NCI-H2196 treated with DMSO at 0.1 percent for 48 hours (cell line): Measurements from ENCODE around the gene ASTN1.

ENCODE experiments used
- DNase-seq: peaks from one replicate; lab custom pipeline; 2025; ENCODE audit not compliant: unreplicated experiment; lab: John Stamatoyannopoulos, UW

Gene ASTN1

DNA sequence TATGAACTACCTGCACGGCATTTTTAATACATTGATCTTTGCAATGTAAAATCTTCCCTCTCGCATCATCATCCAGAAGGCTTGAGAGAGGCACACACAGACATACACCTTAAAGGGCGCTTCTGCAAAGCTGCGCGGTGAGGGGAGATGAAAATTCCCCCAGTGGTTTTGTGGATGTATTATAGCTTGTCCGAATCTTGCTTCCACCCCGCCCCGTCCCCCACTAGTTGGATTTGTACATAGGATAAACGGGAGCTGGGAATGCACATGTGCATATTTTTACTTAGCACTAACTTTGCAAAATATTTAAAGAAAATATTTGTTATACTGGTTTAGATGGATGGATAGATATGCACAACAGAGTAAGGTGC lies 542 bp upstream of the ASTN1 start:
- DNase-seq: no peak

DNA sequence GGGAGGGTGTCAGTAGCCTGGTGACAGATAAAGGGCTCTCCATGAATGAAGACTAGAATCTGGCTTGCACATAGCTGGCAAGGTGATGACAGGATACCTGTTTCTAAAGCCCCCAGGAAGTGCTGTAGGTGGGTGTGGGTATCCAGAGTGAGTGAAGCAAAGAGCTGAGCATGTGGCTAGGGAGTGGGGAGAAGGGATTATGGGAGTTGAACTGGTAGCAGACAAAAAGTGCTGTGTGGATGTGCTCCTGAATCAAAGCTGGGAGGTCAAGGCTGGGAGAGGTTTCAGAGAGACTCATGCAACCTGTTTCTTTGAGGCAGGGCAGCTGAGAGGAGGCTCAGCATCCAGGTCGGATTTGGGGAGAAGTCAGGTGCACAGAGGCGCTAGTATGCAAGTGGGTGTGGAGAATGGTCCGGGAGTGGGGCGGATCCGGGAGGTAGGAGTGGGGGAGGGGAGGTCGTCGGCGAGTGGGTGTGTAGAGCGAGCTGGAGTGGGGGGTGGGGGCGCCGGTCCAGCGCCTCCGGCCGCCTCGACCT lies 600 bp downstream of the ASTN1 start:
- no peak for DNase-seq

DNA sequence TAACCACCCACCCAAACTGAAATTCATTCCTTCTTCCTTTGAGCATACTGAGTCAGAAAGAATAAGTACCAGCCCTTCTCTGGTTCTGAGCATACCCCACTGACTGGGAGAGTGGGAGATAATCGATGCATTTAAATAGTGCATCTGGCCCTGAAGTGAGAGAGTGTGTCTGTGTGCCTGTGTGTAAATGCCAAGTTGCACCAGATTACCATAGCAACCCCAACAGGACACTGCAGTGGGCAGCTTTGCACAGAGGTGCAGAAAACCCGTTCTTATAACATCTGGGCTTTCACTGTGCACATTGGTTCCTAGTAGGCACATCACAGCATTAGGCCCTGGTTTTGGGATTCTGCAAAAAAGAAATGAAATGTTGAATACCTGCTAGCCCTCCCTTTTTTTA lies 2.3 kb downstream of the ASTN1 start:
- no peak for DNase-seq

DNA sequence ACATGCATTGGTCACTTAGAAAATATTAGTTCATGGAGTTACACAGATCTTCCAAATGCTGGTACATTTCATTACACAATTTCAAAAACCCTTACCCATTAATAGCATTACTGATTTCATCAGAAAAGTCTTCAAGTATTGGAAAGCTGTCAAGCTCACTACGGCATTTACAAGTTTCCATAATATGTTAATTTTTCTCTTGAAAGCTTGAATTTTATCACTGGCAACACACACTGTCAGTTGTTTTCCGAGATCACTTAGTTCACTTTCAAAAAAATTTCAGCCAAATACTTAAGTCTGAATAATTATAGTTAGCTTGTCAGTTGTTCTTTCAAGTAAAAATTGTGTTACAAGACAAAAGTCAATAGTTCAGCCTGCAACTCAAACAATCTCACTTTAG lies 18.0 kb downstream of the ASTN1 start:
- no peak for DNase-seq

- DNase-seq: no peak
Observed at GRCh38 chr1:177145106-177146070, 19.1 kb downstream of the ASTN1 start.

DNA sequence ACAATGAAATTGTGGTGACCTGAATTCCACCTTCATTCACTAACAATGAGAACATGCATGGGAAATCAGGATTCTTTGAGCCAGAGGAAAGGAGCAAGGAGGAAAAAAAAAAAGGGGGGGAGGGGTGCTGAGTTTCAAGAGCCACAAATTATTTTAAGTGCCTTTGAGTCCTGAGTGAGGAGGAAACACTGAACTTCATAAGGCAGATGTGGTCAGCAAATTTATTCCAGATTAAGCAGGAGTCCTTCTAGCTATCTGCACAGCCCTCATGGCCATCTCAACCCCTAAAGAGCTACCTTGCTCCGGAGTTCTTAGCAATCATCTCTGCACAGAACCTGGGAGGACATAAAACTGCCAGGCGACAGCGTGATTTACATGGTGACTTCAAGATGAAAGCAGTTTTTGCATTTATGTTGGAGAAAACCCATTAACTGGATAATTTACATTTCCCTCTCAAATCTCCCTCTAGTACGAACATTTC lies 21.7 kb downstream of the ASTN1 start:
- no peak for DNase-seq

DNA sequence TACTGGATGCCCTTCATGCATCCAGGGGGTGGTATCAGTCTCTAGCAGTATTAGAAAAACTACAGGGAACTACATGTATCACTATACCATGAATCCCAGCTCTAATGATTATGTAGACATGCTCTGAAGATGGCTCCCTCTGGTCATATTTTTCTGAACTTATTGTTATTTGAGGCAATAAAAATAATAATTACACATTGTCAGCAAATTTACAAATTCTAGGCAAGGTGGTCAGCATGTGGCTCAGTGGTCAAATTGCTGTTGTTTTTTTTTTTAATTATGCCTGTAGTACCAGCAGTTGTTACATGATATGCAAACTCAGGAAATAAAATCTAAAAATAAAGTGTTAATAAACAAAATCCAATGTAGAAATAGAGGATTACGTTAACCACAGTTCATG lies 22.5 kb downstream of the ASTN1 start:
- no peak for DNase-seq

DNA sequence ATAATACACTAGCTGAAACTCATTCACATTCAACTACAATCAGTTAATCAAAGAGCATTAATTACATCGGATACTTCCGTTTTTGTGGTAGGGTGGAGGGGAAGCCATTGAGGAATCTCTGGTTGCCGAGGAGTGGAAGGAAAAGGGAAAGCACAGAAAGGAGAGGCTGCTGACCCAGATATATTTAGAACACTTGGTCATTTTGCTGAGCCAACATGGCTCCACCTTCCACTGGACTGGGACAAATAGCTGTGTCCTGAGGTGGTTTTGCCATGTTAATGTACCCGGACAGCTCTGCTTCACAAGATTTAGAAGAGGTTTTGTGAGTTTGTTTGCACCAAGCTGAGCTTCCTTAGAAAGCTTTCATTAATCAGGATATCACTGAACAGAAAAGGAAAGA lies 26.2 kb downstream of the ASTN1 start:
- no peak for DNase-seq

DNA sequence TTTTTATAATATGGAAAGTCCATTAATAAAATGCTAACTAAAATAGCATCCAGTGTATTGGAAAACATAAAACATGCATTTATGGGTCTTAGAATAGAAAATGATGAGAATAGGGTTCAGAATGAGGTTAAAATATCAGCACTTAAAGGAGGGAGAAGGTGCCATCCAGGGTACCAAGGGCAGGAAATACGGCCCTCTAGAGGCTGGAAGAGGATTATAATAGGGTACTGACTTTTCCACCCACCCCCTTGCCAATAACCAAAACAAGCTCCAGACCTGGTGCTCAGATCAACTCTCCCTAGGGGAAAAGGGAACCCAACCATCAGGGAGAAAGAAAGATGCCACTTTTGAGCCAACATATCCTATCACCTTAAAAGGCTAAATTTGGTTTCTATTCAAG lies 26.7 kb downstream of the ASTN1 start:
- DNase-seq: no peak

GRCh38 chr1:177135250-177135649 lies 29.3 kb downstream of the ASTN1 start:
- no peak for DNase-seq

DNA sequence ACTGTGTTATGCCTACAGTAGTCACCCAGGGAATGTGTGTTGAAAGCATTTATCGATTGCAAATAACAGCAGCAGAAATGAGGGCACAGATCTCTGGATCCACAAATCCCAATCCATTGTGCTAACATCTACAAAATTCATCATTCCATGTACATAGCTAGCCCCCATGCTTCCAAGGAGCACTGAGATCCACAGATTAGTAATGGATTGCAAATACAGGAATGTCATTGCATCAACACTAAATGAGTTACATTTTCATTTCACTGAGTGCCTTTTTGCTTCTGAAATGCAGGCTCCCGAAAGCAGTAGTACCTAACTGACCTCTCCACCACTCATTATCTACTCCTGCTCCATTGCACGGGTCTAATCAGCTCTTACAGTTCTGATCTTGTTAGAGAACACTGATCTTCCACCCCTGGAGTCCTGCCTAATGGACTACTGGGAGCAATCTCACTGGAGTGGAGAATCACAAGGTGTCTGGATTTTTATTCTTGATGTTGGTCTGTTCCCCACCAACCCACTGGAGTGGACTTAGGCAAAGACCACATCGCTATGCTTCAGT lies 30.5 kb downstream of the ASTN1 start:
- no peak for DNase-seq

DNA sequence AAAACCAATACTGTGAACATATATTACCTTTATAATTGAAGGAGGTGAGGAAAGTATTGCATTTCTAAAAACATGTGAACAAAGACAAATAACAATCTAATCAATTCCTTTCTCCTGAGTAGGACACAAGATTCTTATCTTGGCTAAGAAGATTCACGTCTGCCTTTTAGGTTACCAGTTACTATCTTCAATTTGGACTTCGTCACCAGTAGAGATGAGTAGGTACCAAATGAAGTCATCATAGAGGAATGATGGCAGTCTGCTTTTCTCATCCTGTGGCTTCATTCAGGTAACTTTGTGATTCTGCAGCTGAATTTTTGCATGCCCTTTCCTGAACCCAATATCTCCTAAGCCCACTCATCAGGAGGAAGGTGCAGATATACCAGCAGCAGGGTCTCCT lies 32.4 kb downstream of the ASTN1 start:
- DNase-seq: no peak

- no peak for DNase-seq
Observed at GRCh38 chr1:177131723-177132122, 32.8 kb downstream of the ASTN1 start.

- no peak for DNase-seq
Observed at GRCh38 chr1:177130451-177130945, 34.0 kb downstream of the ASTN1 start.

- no peak for DNase-seq
Observed at GRCh38 chr1:177128665-177129281, 35.7 kb downstream of the ASTN1 start.

DNA sequence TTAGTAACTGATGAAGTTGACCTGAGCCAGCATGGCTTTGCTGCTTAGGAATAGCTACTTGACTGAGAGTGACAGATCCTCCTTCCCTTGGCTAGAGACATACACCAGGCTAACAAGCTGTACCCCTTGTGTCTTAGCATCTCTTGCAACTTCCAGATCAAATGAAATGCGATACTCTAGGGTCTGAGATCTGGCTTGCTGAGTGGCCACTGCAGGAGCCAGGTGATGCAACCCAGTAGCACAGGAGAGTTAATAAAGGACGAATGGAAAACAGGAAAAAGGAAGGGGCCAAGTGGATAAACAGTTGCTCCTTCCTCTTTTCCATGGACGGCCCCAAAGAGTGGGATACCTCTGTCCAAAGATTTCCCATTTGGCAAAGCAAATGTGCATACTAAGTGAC lies 38.2 kb downstream of the ASTN1 start:
- no peak for DNase-seq

- no peak for DNase-seq
Observed at GRCh38 chr1:177124577-177125278, 39.8 kb downstream of the ASTN1 start.

DNA sequence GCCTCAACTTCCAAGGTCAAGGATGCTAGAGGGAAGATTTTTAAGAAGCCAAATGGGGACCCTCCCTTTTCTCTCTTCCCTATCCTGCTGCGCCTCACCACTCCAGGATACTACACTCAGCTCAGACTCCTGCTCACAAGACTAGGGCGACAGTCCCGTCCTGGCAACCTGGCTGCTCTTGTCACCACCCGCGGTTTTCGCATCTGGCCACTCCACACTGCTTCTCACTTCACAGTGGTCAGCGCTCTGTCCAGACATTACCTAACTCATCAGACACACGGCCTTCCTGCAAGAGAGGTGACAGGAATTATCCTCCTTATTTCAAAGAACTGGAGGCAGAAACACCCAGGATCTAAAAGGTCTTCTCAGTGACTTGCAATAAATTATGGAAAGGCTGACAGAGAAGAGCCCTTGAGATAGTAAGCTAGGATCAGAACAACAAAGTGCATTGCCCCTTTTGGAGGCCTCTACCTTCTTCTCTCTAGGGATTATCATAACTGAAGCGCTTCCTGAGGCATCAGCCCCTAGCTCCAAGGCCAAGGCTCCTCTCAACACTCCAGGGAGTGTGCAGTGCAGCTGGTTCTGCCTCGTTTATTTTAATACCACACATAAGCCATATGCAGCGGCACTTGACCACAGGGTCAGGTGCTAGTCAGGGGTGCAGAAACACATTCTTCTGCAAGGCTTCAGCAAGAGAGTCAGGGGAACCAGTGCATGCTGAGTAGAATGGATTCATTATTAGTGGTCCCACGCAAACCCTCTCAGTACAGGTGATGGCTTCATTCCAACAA lies 41.9 kb downstream of the ASTN1 start:
- DNase-seq: no peak

GRCh38 chr1:177119311-177119710 lies 45.2 kb downstream of the ASTN1 start:
- no peak for DNase-seq

DNA sequence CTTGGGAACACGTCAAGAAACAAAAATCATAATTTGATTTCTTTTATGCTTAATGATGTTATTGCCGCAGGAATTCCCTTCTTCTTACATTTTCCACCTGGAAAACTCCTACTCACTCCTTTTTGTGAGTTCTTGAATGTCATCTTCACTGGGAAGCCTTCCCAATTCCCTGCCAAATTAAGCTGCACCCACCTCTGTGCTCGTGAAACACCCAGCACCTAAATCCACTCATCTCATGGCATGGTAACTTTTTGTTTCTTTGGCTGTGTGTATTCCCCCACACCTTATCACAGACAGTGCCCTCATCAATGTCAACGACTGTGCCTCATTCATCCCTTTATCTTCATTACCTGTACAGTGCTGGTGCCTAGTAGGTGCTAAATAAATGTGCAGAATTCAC lies 45.6 kb downstream of the ASTN1 start:
- DNase-seq: no peak
